ENCODE data around the gene SND1.

SND1 gene

GRCh38 chr7:127886248-127886647, 234.3 kb downstream of the SND1 start:
- no peak for DNase-seq (ENCODE audit: low read depth)
- H3K4me3 ChIP-seq (ENCODE audit: low read depth, low read length), result no peak overlapping the region

GRCh38 chr7:127887096-127887495, 235.1 kb downstream of the SND1 start:
- no peak overlapping the region for H3K4me3 ChIP-seq (ENCODE audit: low read depth, low read length)

More at GRCh38 chr7:127886248-127886647, 234.3 kb downstream of the SND1 start:
- no peak for TF ChIP-seq CTCF (IDR thresholded peaks at IDR 0.05; ENCODE audit: low read depth, low read length, missing control alignments)

GRCh38 chr7:127887631-127888030, 235.6 kb downstream of the SND1 start:
- DNase-seq (ENCODE audit: low read depth), result no peak
- TF ChIP-seq CTCF (IDR thresholded peaks at IDR 0.05; ENCODE audit: low read depth, low read length, missing control alignments), result no peak
- H3K4me3 ChIP-seq (ENCODE audit: low read depth, low read length), result no peak overlapping the region

More at GRCh38 chr7:127887096-127887495, 235.1 kb downstream of the SND1 start:
- TF ChIP-seq CTCF (IDR thresholded peaks at IDR 0.05; ENCODE audit: low read depth, low read length, missing control alignments), result no peak
- no peak for DNase-seq (ENCODE audit: low read depth)

- no peak overlapping the region for H3K4me3 ChIP-seq (ENCODE audit: low read depth, low read length)
- no peak for DNase-seq (ENCODE audit: low read depth)
- no peak for TF ChIP-seq CTCF (IDR thresholded peaks at IDR 0.05; ENCODE audit: low read depth, low read length, missing control alignments)
Observed at GRCh38 chr7:127888411-127888810, 236.4 kb downstream of the SND1 start.

- DNase-seq (ENCODE audit: low read depth), result no peak
- no peak for TF ChIP-seq CTCF (IDR thresholded peaks at IDR 0.05; ENCODE audit: low read depth, low read length, missing control alignments)
- H3K4me3 ChIP-seq (ENCODE audit: low read depth, low read length), result no peak overlapping the region
Observed at GRCh38 chr7:127888825-127889224, 236.8 kb downstream of the SND1 start.

- no peak for TF ChIP-seq CTCF (IDR thresholded peaks at IDR 0.05; ENCODE audit: low read depth, low read length, missing control alignments)
- no peak overlapping the region for H3K4me3 ChIP-seq (ENCODE audit: low read depth, low read length)
- DNase-seq (ENCODE audit: low read depth), result no peak
Observed at GRCh38 chr7:127889677-127890076, 237.7 kb downstream of the SND1 start.

- no peak for TF ChIP-seq CTCF (IDR thresholded peaks at IDR 0.05; ENCODE audit: low read depth, low read length, missing control alignments)
- DNase-seq (ENCODE audit: low read depth), result no peak
Observed at GRCh38 chr7:127890726-127891125, 238.7 kb downstream of the SND1 start.

More at GRCh38 chr7:127890726-127891125, 238.7 kb downstream of the SND1 start:
- no peak overlapping the region for H3K4me3 ChIP-seq (ENCODE audit: low read depth, low read length)

All from GM12864 (cell line).